Activated T-cell treated with anti-CD3 and anti-CD28 coated beads, Interleukin-2, amount 50 U/mL, for 4 hours (primary cell): ENCODE measurements around the gene COL18A1. TPM values are rescaled to one million over a fixed set of nuclear protein-coding genes. Genes with fewer than 3 reads are reported as not detected.

Experiments used
- ATAC-seq, 2 donors: fragments of 200-7000 bp; cut with Tn5 transposase; one replicate each; pipeline ENCODE4 v1.10.0; 2021
- DNase-seq: peaks from one replicate; pipeline ENCODE4 v3.0.0-alpha.2; 2020
- H3K27me3 Mint-ChIP-seq: one replicate; pipeline ENCODE4 v1.8.0; 2021; ENCODE audit warnings: low read depth, mixed read lengths
- H3K36me3 Mint-ChIP-seq: one replicate; pipeline ENCODE4 v1.8.0; 2022; ENCODE audit warnings: mixed read lengths; ENCODE audit not compliant: insufficient read depth
- H3K4me1 Mint-ChIP-seq: one replicate; pipeline ENCODE4 v1.8.0; 2021; ENCODE audit warnings: low read depth, mixed read lengths
- H3K4me3 Mint-ChIP-seq: one replicate; pipeline ENCODE4 v1.8.0; 2021; ENCODE audit warnings: mild to moderate bottlenecking, moderate library complexity, mixed read lengths
- H3K9me3 Mint-ChIP-seq: one replicate; pipeline ENCODE4 v1.8.0; 2021; ENCODE audit warnings: mixed read lengths
- total RNA-seq, 3 donors: library from RNA; stranded (reverse); gene quantifications; one replicate each; pipeline ENCODE4 v1.2.1, GENCODE V29; 2021

COL18A1 gene
- total RNA-seq, 3 donors from 2014 or later, result 15.0 to 19.9 (median 15.4) TPM

GRCh38 chr21:45539796-45540600 lies 135.0 kb downstream of the COL18A1 start:
- no peaks in the 10 kb centered on the region for H3K9me3 Mint-ChIP-seq
- H3K4me3 Mint-ChIP-seq, result peak overlapping the region; percentile 83
- no peak for ATAC-seq
- H3K36me3 Mint-ChIP-seq, result peaks cover 2% of the 10 kb centered on the region
- peak; percentile 4 for DNase-seq
- H3K27me3 Mint-ChIP-seq, result no peaks in the 10 kb centered on the region
- peaks cover 15% of the 10 kb centered on the region for H3K4me1 Mint-ChIP-seq

DNA sequence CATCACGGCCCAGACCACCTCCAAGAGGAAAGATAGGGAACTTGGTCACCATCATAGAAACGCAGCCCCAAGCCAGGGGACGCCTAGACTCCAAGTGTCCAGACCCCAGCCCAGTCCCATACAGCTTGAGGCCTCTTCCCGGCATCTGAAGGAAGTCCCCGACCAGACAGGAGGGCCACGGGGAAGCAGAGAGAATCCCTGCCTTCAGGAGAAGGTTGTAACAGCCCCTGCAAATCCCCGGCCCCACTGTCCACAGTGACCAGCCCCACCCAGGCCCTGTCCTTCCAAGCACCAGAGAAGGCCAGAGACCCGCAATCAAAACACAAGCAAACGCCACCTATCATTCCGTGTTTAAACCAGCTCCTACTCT lies 135.6 kb downstream of the COL18A1 start:
- DNase-seq (peak; percentile 2), ATAC-seq (no peak)
- Mint-ChIP-seq H3K4me3 (peak overlapping the region; percentile 83), H3K4me1 (peaks cover 15% of the 10 kb centered on the region), H3K27me3 (no peaks in the 10 kb centered on the region), H3K9me3 (no peaks in the 10 kb centered on the region), H3K36me3 (no peaks in the 10 kb centered on the region)

GRCh38 chr21:45541221-45542039 lies 136.5 kb downstream of the COL18A1 start:
- Mint-ChIP-seq H3K4me1 (peaks cover 12% of the 10 kb centered on the region), H3K27me3 (no peaks in the 10 kb centered on the region), H3K9me3 (no peaks in the 10 kb centered on the region), H3K4me3 (peak overlapping the region; percentile 83), H3K36me3 (no peaks in the 10 kb centered on the region)
- DNase-seq, result peak; percentile 73
- ATAC-seq, result peak; percentile 82 to 86

- DNase-seq (peak; percentile 75), ATAC-seq (peak; percentile 86 to 88)
- peaks cover 12% of the 10 kb centered on the region for H3K4me1 Mint-ChIP-seq
- H3K27me3 Mint-ChIP-seq, result no peaks in the 10 kb centered on the region
- H3K9me3 Mint-ChIP-seq, result no peaks in the 10 kb centered on the region
- H3K36me3 Mint-ChIP-seq, result no peaks in the 10 kb centered on the region
- peak within 1 kb of the TSS; percentile 83 for H3K4me3 Mint-ChIP-seq
Observed at GRCh38 chr21:45542242-45542666, 137.3 kb downstream of the COL18A1 start, which contains the start of gene SLC19A1. Gene SLC19A1 (minus strand): TSS chr21:45542440. CDS start chr21:45537959, 4,481 bp downstream.

DNA sequence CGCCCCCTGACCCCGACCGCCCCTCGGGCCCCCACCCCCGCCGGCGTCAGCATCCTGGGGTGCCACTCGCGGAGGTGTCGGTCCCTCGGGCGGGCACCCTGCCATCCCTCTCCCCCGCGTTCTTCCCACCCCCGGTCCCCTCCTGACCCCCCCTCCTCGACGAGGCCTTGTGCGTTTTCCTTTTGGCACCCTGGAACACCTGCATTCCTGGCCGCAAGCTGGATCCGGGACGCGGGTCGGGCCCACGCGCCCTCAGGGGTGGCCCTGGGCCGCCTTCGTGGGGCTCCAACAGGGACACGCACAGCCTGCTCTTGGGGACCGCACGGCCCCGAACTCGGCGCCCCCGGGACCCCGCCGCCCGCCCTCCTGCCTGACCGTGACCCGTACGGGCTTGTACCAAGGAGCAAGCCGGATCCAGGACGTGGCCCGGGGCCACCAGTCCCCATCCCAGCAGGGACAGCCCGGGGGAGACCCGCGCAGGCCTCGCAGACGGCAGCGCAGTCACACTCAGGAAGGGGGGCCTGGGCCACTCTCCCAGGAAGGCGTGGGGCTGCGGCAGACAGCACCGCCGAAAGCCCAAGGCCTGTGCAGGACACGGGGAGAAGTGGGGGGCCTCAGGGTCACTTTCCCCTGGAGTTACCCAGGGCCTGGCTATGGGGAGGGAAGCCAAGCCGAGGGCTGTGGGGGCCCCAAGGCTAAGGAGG lies 137.9 kb downstream of the COL18A1 start:
- peak in 1 of 2 donors; percentile 1 for ATAC-seq
- Mint-ChIP-seq H3K36me3 (no peaks in the 10 kb centered on the region), H3K9me3 (no peaks in the 10 kb centered on the region), H3K4me1 (peaks cover 14% of the 10 kb centered on the region), H3K4me3 (peak overlapping the region; percentile 65), H3K27me3 (no peaks in the 10 kb centered on the region)
- peak; percentile 17 for DNase-seq

GRCh38 chr21:45543371-45543709 lies 138.4 kb downstream of the COL18A1 start:
- peak overlapping the region; percentile 65 for H3K4me3 Mint-ChIP-seq
- H3K4me1 Mint-ChIP-seq, result peaks cover 15% of the 10 kb centered on the region
- no peaks in the 10 kb centered on the region for H3K36me3 Mint-ChIP-seq
- ATAC-seq (no peak), DNase-seq (no peak)
- no peaks in the 10 kb centered on the region for H3K27me3 Mint-ChIP-seq
- H3K9me3 Mint-ChIP-seq, result no peaks in the 10 kb centered on the region

DNA sequence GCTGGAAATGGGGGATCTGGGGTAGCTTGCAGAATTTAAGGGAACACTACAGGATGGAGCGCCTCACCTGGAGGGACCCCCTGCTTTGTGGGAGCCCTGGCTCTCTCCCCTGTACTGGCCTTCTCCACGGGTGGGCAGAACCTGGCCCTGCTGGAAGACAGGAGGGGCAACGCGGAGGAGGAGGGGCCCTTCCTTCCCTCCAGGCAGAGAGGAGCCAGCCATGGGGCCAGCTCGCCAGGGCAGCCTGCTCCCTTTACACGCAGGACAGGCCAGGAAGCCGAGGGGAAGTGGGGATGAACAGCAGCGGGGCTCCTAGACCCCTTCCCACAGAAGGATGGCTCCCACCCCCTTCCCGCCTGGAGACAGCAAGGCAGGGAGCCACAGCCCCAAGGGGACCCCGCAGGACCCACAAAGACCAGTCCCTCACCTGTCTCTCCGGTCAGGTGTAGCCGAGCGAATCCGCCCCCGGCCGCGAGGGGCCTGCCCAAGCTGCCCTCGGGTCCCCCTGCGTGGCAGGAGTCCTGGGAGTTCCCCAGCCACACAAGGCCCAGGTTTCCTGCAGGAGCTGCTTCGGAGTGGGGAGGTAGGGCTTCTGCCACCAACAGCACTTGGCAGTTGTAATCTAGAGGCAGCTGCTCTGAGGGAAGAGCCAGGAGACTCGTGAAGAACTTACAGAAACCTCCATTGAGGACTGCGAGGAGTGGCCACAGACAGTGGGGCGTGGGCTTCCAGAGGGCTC lies 138.9 kb downstream of the COL18A1 start:
- ATAC-seq (no peak), DNase-seq (no peak)
- Mint-ChIP-seq H3K4me3 (peak overlapping the region; percentile 65), H3K9me3 (no peaks in the 10 kb centered on the region), H3K27me3 (no peaks in the 10 kb centered on the region), H3K36me3 (no peaks in the 10 kb centered on the region), H3K4me1 (peaks cover 17% of the 10 kb centered on the region)

GRCh38 chr21:45544449-45545235 lies 139.7 kb downstream of the COL18A1 start:
- Mint-ChIP-seq H3K36me3 (no peaks in the 10 kb centered on the region), H3K4me1 (peaks cover 22% of the 10 kb centered on the region), H3K27me3 (no peaks in the 10 kb centered on the region), H3K4me3 (no peak overlapping the region), H3K9me3 (no peaks in the 10 kb centered on the region)
- ATAC-seq (no peak), DNase-seq (no peak)

- Mint-ChIP-seq H3K4me3 (no peak overlapping the region), H3K36me3 (no peaks in the 10 kb centered on the region), H3K4me1 (peaks cover 22% of the 10 kb centered on the region), H3K9me3 (no peaks in the 10 kb centered on the region), H3K27me3 (no peaks in the 10 kb centered on the region)
- no peak for ATAC-seq
- no peak for DNase-seq
Observed at GRCh38 chr21:45545236-45545570, 140.2 kb downstream of the COL18A1 start.

- H3K4me3 Mint-ChIP-seq, result no peak overlapping the region
- peaks cover 22% of the 10 kb centered on the region for H3K4me1 Mint-ChIP-seq
- H3K9me3 Mint-ChIP-seq, result no peaks in the 10 kb centered on the region
- DNase-seq (no peak), ATAC-seq (no peak)
- no peaks in the 10 kb centered on the region for H3K27me3 Mint-ChIP-seq
- H3K36me3 Mint-ChIP-seq, result no peaks in the 10 kb centered on the region
Observed at GRCh38 chr21:45545691-45546531, 140.9 kb downstream of the COL18A1 start.

DNA sequence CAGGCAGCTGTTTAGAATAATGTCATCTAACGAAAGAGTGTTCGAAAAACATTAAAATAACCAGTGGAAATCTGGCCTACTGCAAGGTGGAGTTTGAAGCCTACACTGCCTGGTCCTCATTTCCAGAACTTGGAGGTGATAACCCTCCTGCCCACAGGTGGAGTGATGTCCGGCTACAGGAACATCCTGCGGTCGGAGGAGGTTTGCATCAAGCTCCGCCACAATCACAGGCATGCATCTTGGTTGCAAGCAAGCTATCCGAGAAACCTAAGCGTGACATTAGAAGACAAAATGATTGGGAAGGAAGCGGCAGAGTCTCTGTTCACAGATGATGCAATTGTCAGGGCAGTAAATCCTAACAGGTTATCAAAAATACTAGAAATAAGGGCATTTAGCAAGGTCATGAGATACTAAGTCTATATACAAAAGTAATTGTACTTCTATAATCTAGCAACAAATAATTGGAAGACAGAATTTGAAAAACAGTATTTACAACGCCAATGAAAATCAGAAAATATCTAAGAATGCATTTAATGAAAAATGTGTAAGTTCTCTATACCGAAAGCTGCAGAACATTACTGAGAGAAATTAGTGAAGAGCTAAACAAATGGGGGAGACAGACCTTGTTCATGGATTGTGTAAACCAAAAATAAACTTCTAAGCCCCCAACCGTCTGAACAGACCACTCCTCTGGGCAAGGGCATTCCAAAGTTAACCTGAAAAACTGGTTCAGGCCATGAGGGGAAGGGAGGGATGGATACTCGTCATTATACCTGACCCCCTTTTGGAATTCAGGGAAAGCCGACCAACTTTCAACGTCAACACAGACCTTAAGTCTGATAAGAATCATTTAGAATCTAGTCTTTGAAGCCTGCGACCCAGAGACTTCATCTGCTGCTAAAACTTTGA lies 141.9 kb downstream of the COL18A1 start:
- Mint-ChIP-seq H3K4me3 (no peak overlapping the region), H3K27me3 (no peaks in the 10 kb centered on the region), H3K36me3 (no peaks in the 10 kb centered on the region), H3K4me1 (peaks cover 30% of the 10 kb centered on the region), H3K9me3 (no peaks in the 10 kb centered on the region)
- ATAC-seq, result no peak
- no peak for DNase-seq

- no peaks in the 10 kb centered on the region for H3K27me3 Mint-ChIP-seq
- H3K4me3 Mint-ChIP-seq, result no peak overlapping the region
- H3K9me3 Mint-ChIP-seq, result no peaks in the 10 kb centered on the region
- peaks cover 34% of the 10 kb centered on the region for H3K4me1 Mint-ChIP-seq
- no peak for ATAC-seq
- DNase-seq, result no peak
- H3K36me3 Mint-ChIP-seq, result no peaks in the 10 kb centered on the region
Observed at GRCh38 chr21:45547545-45547900, 142.6 kb downstream of the COL18A1 start.
